ENCODE results near the gene PHRF1.
"Not testable (repeated sequence)": the region's sequence is repeated elsewhere in the genome, so short reads cannot be mapped to it uniquely, and the experiment has no call there.

PHRF1 gene

GRCh38 chr11:630871-631270, 54.6 kb downstream of the PHRF1 start:
- no peak for ATAC-seq
- no peak for DNase-seq

- DNase-seq (no peak), ATAC-seq (no peak)
Measured at GRCh38 chr11:635945-636510, 59.8 kb downstream of the PHRF1 start.

- DNase-seq (no peak), ATAC-seq (no peak)
Measured at GRCh38 chr11:636511-637332, 60.5 kb downstream of the PHRF1 start, which contains the start of gene DRD4. TSS of gene DRD4 (plus strand) at chr11:637269. CDS start at chr11:637305, 36 bp downstream.

GRCh38 chr11:637333-637592, 61.0 kb downstream of the PHRF1 start:
- no peak for ATAC-seq
- DNase-seq: no peak

GRCh38 chr11:637593-638521, 61.6 kb downstream of the PHRF1 start:
- no peak for DNase-seq

GRCh38 chr11:638631-639331, 62.5 kb downstream of the PHRF1 start:
- ATAC-seq (no peak), DNase-seq (no peak)

More at GRCh38 chr11:637593-638521, 61.6 kb downstream of the PHRF1 start:
- no peak for ATAC-seq

GRCh38 chr11:639332-639955, 63.2 kb downstream of the PHRF1 start:
- DNase-seq: no peak
- no peak for ATAC-seq

GRCh38 chr11:640021-640706, 63.9 kb downstream of the PHRF1 start:
- DNase-seq (no peak), ATAC-seq (no peak)

GRCh38 chr11:641806-642370, 65.6 kb downstream of the PHRF1 start:
- no peak for ATAC-seq
- no peak for DNase-seq

GRCh38 chr11:643366-643765, 67.1 kb downstream of the PHRF1 start:
- ATAC-seq: no peak
- no peak for DNase-seq

- ATAC-seq: no peak
- DNase-seq: no peak
Measured at GRCh38 chr11:643849-644738, 67.8 kb downstream of the PHRF1 start.

- no peak for DNase-seq
- ATAC-seq: no peak
Measured at GRCh38 chr11:645536-645935, 69.3 kb downstream of the PHRF1 start.

- DNase-seq: no peak
- ATAC-seq: no peak
Measured at GRCh38 chr11:646214-646613, 69.9 kb downstream of the PHRF1 start.

GRCh38 chr11:647672-648158, 71.4 kb downstream of the PHRF1 start:
- not testable (repeated sequence) for ATAC-seq, DNase-seq

GRCh38 chr11:650482-650881, 74.2 kb downstream of the PHRF1 start:
- peak; percentile 9 for ATAC-seq
- DNase-seq: no peak

- not testable (repeated sequence) for ATAC-seq, DNase-seq
Measured at GRCh38 chr11:653136-653535, 76.9 kb downstream of the PHRF1 start.

GRCh38 chr11:653837-654236, 77.6 kb downstream of the PHRF1 start:
- ATAC-seq: no peak

GRCh38 chr11:654444-654843, 78.2 kb downstream of the PHRF1 start:
- ATAC-seq, DNase-seq: not testable (repeated sequence)

More at GRCh38 chr11:653837-654236, 77.6 kb downstream of the PHRF1 start:
- DNase-seq: no peak

GRCh38 chr11:655036-655726, 78.9 kb downstream of the PHRF1 start:
- no peak for DNase-seq
- no peak for ATAC-seq

Measured in stimulated activated naive CD8-positive, alpha-beta T cell treated with anti-CD3 and anti-CD28 coated beads, Interleukin-15, Interleukin-2, amounts not matched to agents 100 U/mL and 50 U/mL, for 24 hours (primary cell).